Uterus (tissue), 4 donors: ENCODE results near the gene ADGRG6. TPM values are rescaled to one million over a fixed set of nuclear protein-coding genes. Genes with fewer than 3 reads are reported as not detected.
"Not testable (repeated sequence)": the region's sequence is repeated elsewhere in the genome, so short reads cannot be mapped to it uniquely, and the experiment has no call there.

Experiments
- DNase-seq, 2 donors: peaks; one replicate each; pipeline ENCODE4 v3.0.0-alpha.2; 2019 to 2020
- H3K27ac ChIP-seq, 2 donors: fragments of 200-600 bp; sonication (generic); 1 replicate in 1 of 2; 2 replicates in 1 of 2; pipeline ENCODE4 v1.5.1; 2016 to 2018
- H3K27me3 ChIP-seq, 2 donors: fragments of 200-600 bp; sonication (generic); one replicate each; pipeline ENCODE4 v1.5.1; 2018 to 2019; ENCODE audit warnings: control low read depth in 1 of 2
- H3K36me3 ChIP-seq, 2 donors: fragments of 200-600 bp; sonication (generic); one replicate each; pipeline ENCODE4 v1.5.1; 2019; ENCODE audit warnings: control low read depth in 1 of 2
- H3K4me1 ChIP-seq, 2 donors: fragments of 200-600 bp; sonication (generic); one replicate each; pipeline ENCODE4 v1.5.1; 2018 to 2019; ENCODE audit warnings: control low read depth in 1 of 2
- H3K4me3 ChIP-seq, 2 donors: fragments of 200-600 bp; sonication (generic); 1 replicate in 1 of 2; 2 replicates in 1 of 2; pipeline ENCODE4 v1.5.1; 2018 to 2019; ENCODE audit warnings: mild to moderate bottlenecking in 1 of 2
- H3K9me3 ChIP-seq, 2 donors: fragments of 200-600 bp; sonication (generic); one replicate each; pipeline ENCODE4 v1.5.1; 2019; ENCODE audit warnings: control low read depth in 1 of 2
- POLR2A ChIP-seq, 2 donors: fragments of 450-650 bp; IDR thresholded peaks; one replicate each; pipeline ENCODE4 v1.6.1; 2016; ENCODE audit warnings: antibody characterized with exemption in 2 of 2, mild to moderate bottlenecking in 1 of 2, moderate library complexity in 1 of 2
- intact Hi-C: fragments of 100-400 bp; cut with DNase I; formaldehyde crosslinking; loops from one replicate; pipeline ENCODE4 v1.15.1; 2023; ENCODE audit warnings: low total_unique reads
- total RNA-seq, 4 donors: library from RNA; depleted of rRNA in 3 of 4; stranded (reverse); fragments of >200 nt in 3 of 4; gene quantifications; one replicate each; pipeline versions ENCODE4 v1.1.0 to v1.2.4, GENCODE V29; 2014 to 2023
- TF ChIP-seq, protein P1 (sequence below), 4 experiments: fragments of 200-600 bp in 2 of 4; fragments of 450-650 bp in 2 of 4; sonication (generic) in 2 of 4; IDR thresholded peaks; one replicate each; pipeline ENCODE4 v1.5.1; 2016 to 2019; ENCODE audit warnings: antibody characterized with exemption in 4 of 4, mild to moderate bottlenecking in 2 of 4, moderate library complexity in 1 of 4
- donor health status: DM: yes; HTN: yes; CAD: no.

ADGRG6 gene
- total RNA-seq, 4 donors from 2014 or later: 3.6 to 23.8 (median 9.5) TPM

- H3K27ac ChIP-seq: no peak overlapping the region
- no peaks in the 10 kb centered on the region for H3K9me3 ChIP-seq
- no peak overlapping the region for H3K4me3 ChIP-seq
- DNase-seq: no peak
- intact Hi-C loops: no loop called here
- H3K36me3 ChIP-seq: no peaks in the 10 kb centered on the region
- TF ChIP-seq POLR2A (IDR thresholded peaks at IDR 0.05): no peak
- TF ChIP-seq, protein P1, sequence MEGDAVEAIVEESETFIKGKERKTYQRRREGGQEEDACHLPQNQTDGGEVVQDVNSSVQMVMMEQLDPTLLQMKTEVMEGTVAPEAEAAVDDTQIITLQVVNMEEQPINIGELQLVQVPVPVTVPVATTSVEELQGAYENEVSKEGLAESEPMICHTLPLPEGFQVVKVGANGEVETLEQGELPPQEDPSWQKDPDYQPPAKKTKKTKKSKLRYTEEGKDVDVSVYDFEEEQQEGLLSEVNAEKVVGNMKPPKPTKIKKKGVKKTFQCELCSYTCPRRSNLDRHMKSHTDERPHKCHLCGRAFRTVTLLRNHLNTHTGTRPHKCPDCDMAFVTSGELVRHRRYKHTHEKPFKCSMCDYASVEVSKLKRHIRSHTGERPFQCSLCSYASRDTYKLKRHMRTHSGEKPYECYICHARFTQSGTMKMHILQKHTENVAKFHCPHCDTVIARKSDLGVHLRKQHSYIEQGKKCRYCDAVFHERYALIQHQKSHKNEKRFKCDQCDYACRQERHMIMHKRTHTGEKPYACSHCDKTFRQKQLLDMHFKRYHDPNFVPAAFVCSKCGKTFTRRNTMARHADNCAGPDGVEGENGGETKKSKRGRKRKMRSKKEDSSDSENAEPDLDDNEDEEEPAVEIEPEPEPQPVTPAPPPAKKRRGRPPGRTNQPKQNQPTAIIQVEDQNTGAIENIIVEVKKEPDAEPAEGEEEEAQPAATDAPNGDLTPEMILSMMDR (IDR thresholded peaks at IDR 0.05): no peak
- no peaks in the 10 kb centered on the region for H3K4me1 ChIP-seq
- H3K27me3 ChIP-seq: no peaks in the 10 kb centered on the region
Observed at GRCh38 chr6:142444376-142444775, 142.6 kb downstream of the ADGRG6 start.

DNA sequence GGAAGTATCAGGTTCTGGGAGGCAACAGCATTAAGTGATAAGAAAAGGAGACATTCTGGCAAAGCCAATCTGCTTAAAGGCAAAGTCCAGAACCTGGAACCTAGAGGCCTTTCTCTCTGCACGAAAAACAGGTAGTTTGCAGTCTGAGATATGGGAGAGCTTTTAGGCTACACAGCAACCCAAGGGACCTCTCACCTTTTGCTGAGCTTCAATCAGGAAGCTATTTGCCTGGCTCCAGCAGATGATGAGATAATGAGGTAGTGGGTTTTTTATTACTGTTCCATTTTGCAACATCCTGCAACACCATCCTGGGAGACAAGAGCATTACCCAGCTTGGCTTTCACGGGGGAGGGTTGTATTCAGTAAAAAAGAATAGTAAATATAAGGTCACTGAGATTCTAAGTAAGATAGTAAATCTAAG lies 143.1 kb downstream of the ADGRG6 start:
- H3K9me3 ChIP-seq: no peaks in the 10 kb centered on the region
- no peaks in the 10 kb centered on the region for H3K4me1 ChIP-seq
- intact Hi-C loops: no loop called here
- no peak overlapping the region for H3K27ac ChIP-seq
- TF ChIP-seq POLR2A (IDR thresholded peaks at IDR 0.05): no peak
- TF ChIP-seq, protein P1 (IDR thresholded peaks at IDR 0.05): no peak
- no peaks in the 10 kb centered on the region for H3K36me3 ChIP-seq
- no peaks in the 10 kb centered on the region for H3K27me3 ChIP-seq
- no peak overlapping the region for H3K4me3 ChIP-seq
- DNase-seq: no peak

- Histone ChIP-seq H3K27me3 (no peaks in the 10 kb centered on the region), H3K4me3 (no peak overlapping the region), H3K4me1 (no peaks in the 10 kb centered on the region), H3K36me3 (no peaks in the 10 kb centered on the region), H3K9me3 (no peaks in the 10 kb centered on the region), H3K27ac (no peak overlapping the region)
- TF ChIP-seq, protein P1 (IDR thresholded peaks at IDR 0.05): no peak
- no peak for TF ChIP-seq POLR2A (IDR thresholded peaks at IDR 0.05)
- no peak for DNase-seq
- intact Hi-C loops: no loop called here
Observed at GRCh38 chr6:142446168-142446567, 144.4 kb downstream of the ADGRG6 start.

DNA sequence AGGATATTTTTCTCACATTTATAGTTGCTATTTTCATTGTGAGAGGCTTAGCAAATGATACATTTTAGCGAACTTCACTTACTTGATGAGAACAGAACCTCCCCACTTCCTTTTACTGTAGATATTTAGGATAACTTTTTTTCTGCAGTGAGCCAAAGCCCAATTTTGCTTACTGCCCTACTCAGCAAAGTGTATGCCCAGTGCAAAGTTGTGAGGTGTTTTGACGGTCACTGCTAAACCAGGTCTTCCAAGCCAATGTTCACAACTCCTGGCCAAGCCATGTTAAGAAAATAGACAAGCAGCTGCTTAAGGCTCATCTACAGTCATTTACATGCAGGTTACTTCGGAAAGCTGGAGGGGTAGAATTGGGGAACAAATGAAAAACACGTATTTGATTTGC lies 144.8 kb downstream of the ADGRG6 start:
- H3K27ac ChIP-seq: no peak overlapping the region
- no peaks in the 10 kb centered on the region for H3K9me3 ChIP-seq
- no peak for DNase-seq
- no peak overlapping the region for H3K4me3 ChIP-seq
- no peaks in the 10 kb centered on the region for H3K27me3 ChIP-seq
- intact Hi-C loops: no loop called here
- no peaks in the 10 kb centered on the region for H3K4me1 ChIP-seq
- no peaks in the 10 kb centered on the region for H3K36me3 ChIP-seq
- no peak for TF ChIP-seq POLR2A (IDR thresholded peaks at IDR 0.05)
- TF ChIP-seq, protein P1 (IDR thresholded peaks at IDR 0.05): no peak

GRCh38 chr6:142448091-142448729 lies 146.4 kb downstream of the ADGRG6 start:
- DNase-seq: no peak
- TF ChIP-seq, protein P1 (IDR thresholded peaks at IDR 0.05): no peak
- intact Hi-C loops: no loop called here
- Histone ChIP-seq H3K36me3 (no peaks in the 10 kb centered on the region), H3K9me3 (no peaks in the 10 kb centered on the region), H3K27me3 (no peaks in the 10 kb centered on the region), H3K4me1 (no peaks in the 10 kb centered on the region), H3K27ac (no peak overlapping the region), H3K4me3 (no peak overlapping the region)

GRCh38 chr6:142450856-142451255 lies 149.0 kb downstream of the ADGRG6 start:
- H3K4me3 ChIP-seq, H3K4me1 ChIP-seq, H3K27ac ChIP-seq, intact Hi-C loops, H3K9me3 ChIP-seq, H3K36me3 ChIP-seq, H3K27me3 ChIP-seq, DNase-seq: not testable (repeated sequence)
